MCF 10A (cell line): Measurements from ENCODE around the gene ELP5. TPM values are rescaled to one million over a fixed set of nuclear protein-coding genes. Genes with fewer than 3 reads are reported as not detected.
A peak's percentile ranks its signal among the peaks of the same experiment; 100 is the strongest.

ENCODE experiments used
- BruUV-seq: library from RNA; stranded (reverse); fragments of 400-500 nt; replicated peaks from 2 replicates; lab custom pipeline; 2021; lab: Mats Ljungman, UMichigan
- CTCF ChIA-PET: fragments of 300-600 bp; sonication (Branson Sonifier 250); formaldehyde crosslinking; extraction: SDS; loops from one replicate; lab custom pipeline; 2021; ENCODE audit warnings: antibody characterized with exemption, inconsistent platforms; lab: Yijun Ruan, JAX
- POLR2A ChIA-PET: fragments of 300-600, 350-650 bp; sonication (Branson Sonifier 250); formaldehyde crosslinking; extraction: SDS; loops from one replicate; lab custom pipeline; 2020; ENCODE audit warnings: antibody characterized with exemption, inconsistent platforms; lab: Yijun Ruan, JAX
- DNase-seq: peaks from one replicate; pipeline ENCODE4 v3.0.0-alpha.2; 2018; ENCODE audit not compliant: unreplicated experiment
- H3K27ac Mint-ChIP-seq: one replicate; pipeline ENCODE4 v1.8.0; 2022; ENCODE audit warnings: mild to moderate bottlenecking, low read depth, mixed read lengths; ENCODE audit not compliant: unreplicated experiment
- H3K27me3 Mint-ChIP-seq: one replicate; pipeline ENCODE4 v1.8.0; 2022; ENCODE audit warnings: mixed read lengths; ENCODE audit not compliant: insufficient read depth, unreplicated experiment
- H3K36me3 Mint-ChIP-seq: one replicate; pipeline ENCODE4 v1.8.0; 2022; ENCODE audit warnings: mild to moderate bottlenecking, moderate library complexity, mixed read lengths; ENCODE audit not compliant: insufficient read depth, unreplicated experiment
- H3K4me1 Mint-ChIP-seq: one replicate; pipeline ENCODE4 v1.8.0; 2022; ENCODE audit warnings: mixed read lengths; ENCODE audit not compliant: insufficient read depth, unreplicated experiment
- H3K4me3 Mint-ChIP-seq: one replicate; pipeline ENCODE4 v1.8.0; 2022; ENCODE audit warnings: mild to moderate bottlenecking, moderate library complexity, mixed read lengths; ENCODE audit not compliant: unreplicated experiment
- H3K9me3 Mint-ChIP-seq: one replicate; pipeline ENCODE4 v1.8.0; 2022; ENCODE audit warnings: mixed read lengths; ENCODE audit not compliant: unreplicated experiment
- CTCF ChIP-seq: fragments of 200-600 bp; IDR thresholded peaks from one replicate; pipeline ENCODE4 v1.8.0; 2022; ENCODE audit warnings: antibody characterized with exemption, mild to moderate bottlenecking; ENCODE audit not compliant: unreplicated experiment
- intact Hi-C: fragments of 100-400 bp; cut with micrococcal nuclease; formaldehyde crosslinking; loops from 2 replicates; pipeline ENCODE4 v1.14.1; 2022
- total RNA-seq: library from RNA; stranded (reverse); gene quantifications from 2 replicates; pipeline ENCODE4 v1.2.3, GENCODE V29; 2022

The ELP5 gene
- total RNA-seq, 1 experiment from 2014 or later: 91.3 TPM

GRCh38 chr17:7240375-7240774 is 11.6 kb upstream of the ELP5 start:
- ChIA-PET CTCF (interaction anchor here (1.7 kb wide), 1 partner anchor 9 kb away, joined by 4 read pairs; no protein-coding TSS in a partner anchor), POLR2A (interaction anchor here (0.7 to 14.3 kb wide), 10 partner anchors 9 to 447 kb away, joined by 3 to 278 read pairs (median 8); partner anchors contain the start of genes ACADVL, CTDNEP1, DLG4 and ELP5)
- H3K27ac Mint-ChIP-seq: no peak overlapping the region
- H3K4me3 Mint-ChIP-seq: peak overlapping the region; percentile 100
- H3K27me3 Mint-ChIP-seq: no peaks in the 10 kb centered on the region
- no peak for DNase-seq
- TSS peak; percentile 62 for BruUV-seq
- peaks cover 89% of the 10 kb centered on the region for H3K36me3 Mint-ChIP-seq
- intact Hi-C loops: no loop called here
- peaks cover 46% of the 10 kb centered on the region for H3K4me1 Mint-ChIP-seq
- no peak for TF ChIP-seq CTCF
- H3K9me3 Mint-ChIP-seq: no peaks in the 10 kb centered on the region

- Mint-ChIP-seq H3K9me3 (no peaks in the 10 kb centered on the region), H3K27ac (peak overlapping the region; percentile 99), H3K36me3 (peaks cover 90% of the 10 kb centered on the region), H3K27me3 (no peaks in the 10 kb centered on the region), H3K4me3 (peak overlapping the region; percentile 100), H3K4me1 (peaks cover 38% of the 10 kb centered on the region)
- intact Hi-C loops: no loop called here
- CTCF ChIA-PET: interaction anchor here (0.7 to 1.9 kb wide), 6 partner anchors 9 to 447 kb away, joined by 3 to 9 read pairs (median 3); partner anchors contain the start of gene TP53
- BruUV-seq: no TSS peak
- DNase-seq: no peak
- POLR2A ChIA-PET: interaction anchor here (0.6 to 14.3 kb wide), 16 partner anchors 7 to 446 kb away, joined by 3 to 278 read pairs (median 12); partner anchors contain the start of genes ACADVL, CTDNEP1, DLG4 and DVL2
- TF ChIP-seq CTCF: no peak
Observed at GRCh38 chr17:7241090-7241733, 10.8 kb upstream of the ELP5 start.

- POLR2A ChIA-PET: interaction anchor here (0.6 to 14.3 kb wide), 33 partner anchors 8 to 915 kb away, joined by 3 to 278 read pairs (median 4); partner anchors contain the start of genes ACADVL, CD68, CTDNEP1 and DLG4
- BruUV-seq: TSS peak; percentile 93
Observed at GRCh38 chr17:7241783-7242716, 10.0 kb upstream of the ELP5 start, which contains the start of gene GABARAP. Gene GABARAP, minus strand, starts transcription at chr17:7242449. Its CDS starts 119 bp downstream, at chr17:7242330.

More at GRCh38 chr17:7241783-7242716, 10.0 kb upstream of the ELP5 start, which contains the start of gene GABARAP:
- peak; percentile 89 for DNase-seq
- CTCF ChIA-PET: interaction anchor here (0.8 to 1.9 kb wide), 4 partner anchors 8 to 446 kb away, joined by 3 to 9 read pairs (median 4); partner anchors contain the start of gene TP53
- H3K4me3 Mint-ChIP-seq: peak within 1 kb of the TSS; percentile 100
- no peak for TF ChIP-seq CTCF
- peaks cover 90% of the 10 kb centered on the region for H3K36me3 Mint-ChIP-seq
- intact Hi-C loops: no loop called here
- peaks cover 30% of the 10 kb centered on the region for H3K4me1 Mint-ChIP-seq
- H3K27ac Mint-ChIP-seq: peak within 1 kb of the TSS; percentile 99
- H3K9me3 Mint-ChIP-seq: no peaks in the 10 kb centered on the region
- no peaks in the 10 kb centered on the region for H3K27me3 Mint-ChIP-seq
